ENCODE data around the gene CDX2.

The CDX2 gene

GRCh38 chr13:27919934-27920676 is 49.0 kb downstream of the CDX2 start, which contains the start of gene PDX1:
TSS of gene PDX1 (plus strand) at chr13:27920000. CDS start at chr13:27920139, 139 bp downstream.
- TF ChIP-seq, protein P1, sequence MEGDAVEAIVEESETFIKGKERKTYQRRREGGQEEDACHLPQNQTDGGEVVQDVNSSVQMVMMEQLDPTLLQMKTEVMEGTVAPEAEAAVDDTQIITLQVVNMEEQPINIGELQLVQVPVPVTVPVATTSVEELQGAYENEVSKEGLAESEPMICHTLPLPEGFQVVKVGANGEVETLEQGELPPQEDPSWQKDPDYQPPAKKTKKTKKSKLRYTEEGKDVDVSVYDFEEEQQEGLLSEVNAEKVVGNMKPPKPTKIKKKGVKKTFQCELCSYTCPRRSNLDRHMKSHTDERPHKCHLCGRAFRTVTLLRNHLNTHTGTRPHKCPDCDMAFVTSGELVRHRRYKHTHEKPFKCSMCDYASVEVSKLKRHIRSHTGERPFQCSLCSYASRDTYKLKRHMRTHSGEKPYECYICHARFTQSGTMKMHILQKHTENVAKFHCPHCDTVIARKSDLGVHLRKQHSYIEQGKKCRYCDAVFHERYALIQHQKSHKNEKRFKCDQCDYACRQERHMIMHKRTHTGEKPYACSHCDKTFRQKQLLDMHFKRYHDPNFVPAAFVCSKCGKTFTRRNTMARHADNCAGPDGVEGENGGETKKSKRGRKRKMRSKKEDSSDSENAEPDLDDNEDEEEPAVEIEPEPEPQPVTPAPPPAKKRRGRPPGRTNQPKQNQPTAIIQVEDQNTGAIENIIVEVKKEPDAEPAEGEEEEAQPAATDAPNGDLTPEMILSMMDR (IDR thresholded peaks at IDR 0.05; ENCODE audit: low read length, missing control alignments), result no peak
- no peak for DNase-seq (ENCODE audit: low read depth)
- H3K4me3 ChIP-seq (replicated peaks; ENCODE audit: low read depth, low read length), result no peak within 1 kb of the TSS

DNA sequence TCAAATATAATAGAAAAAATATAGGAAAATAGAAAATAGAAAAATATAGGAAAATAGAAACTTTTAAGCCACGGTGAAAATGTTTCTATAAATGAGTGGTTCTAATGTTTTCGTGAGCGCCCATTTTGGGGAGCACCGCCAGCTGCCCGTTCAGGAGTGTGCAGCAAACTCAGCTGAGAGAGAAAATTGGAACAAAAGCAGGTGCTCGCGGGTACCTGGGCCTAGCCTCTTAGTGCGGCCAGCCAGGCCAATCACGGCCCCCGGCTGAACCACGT is 49.5 kb downstream of the CDX2 start:
- DNase-seq (ENCODE audit: low read depth), result no peak
- H3K4me3 ChIP-seq (replicated peaks; ENCODE audit: low read depth, low read length), result no peak overlapping the region
- TF ChIP-seq, protein P1 (IDR thresholded peaks at IDR 0.05; ENCODE audit: low read length, missing control alignments), result no peak

- no peak overlapping the region for H3K4me3 ChIP-seq (replicated peaks; ENCODE audit: low read depth, low read length)
- DNase-seq (ENCODE audit: low read depth), result no peak
- TF ChIP-seq, protein P1 (IDR thresholded peaks at IDR 0.05; ENCODE audit: low read length, missing control alignments), result no peak
Measured at GRCh38 chr13:27918918-27919658, 50.0 kb downstream of the CDX2 start.

GRCh38 chr13:27918041-27918917 is 50.8 kb downstream of the CDX2 start:
- no peak overlapping the region for H3K4me3 ChIP-seq (replicated peaks; ENCODE audit: low read depth, low read length)
- TF ChIP-seq, protein P1 (IDR thresholded peaks at IDR 0.05; ENCODE audit: low read length, missing control alignments), result no peak
- DNase-seq (ENCODE audit: low read depth), result no peak

DNA sequence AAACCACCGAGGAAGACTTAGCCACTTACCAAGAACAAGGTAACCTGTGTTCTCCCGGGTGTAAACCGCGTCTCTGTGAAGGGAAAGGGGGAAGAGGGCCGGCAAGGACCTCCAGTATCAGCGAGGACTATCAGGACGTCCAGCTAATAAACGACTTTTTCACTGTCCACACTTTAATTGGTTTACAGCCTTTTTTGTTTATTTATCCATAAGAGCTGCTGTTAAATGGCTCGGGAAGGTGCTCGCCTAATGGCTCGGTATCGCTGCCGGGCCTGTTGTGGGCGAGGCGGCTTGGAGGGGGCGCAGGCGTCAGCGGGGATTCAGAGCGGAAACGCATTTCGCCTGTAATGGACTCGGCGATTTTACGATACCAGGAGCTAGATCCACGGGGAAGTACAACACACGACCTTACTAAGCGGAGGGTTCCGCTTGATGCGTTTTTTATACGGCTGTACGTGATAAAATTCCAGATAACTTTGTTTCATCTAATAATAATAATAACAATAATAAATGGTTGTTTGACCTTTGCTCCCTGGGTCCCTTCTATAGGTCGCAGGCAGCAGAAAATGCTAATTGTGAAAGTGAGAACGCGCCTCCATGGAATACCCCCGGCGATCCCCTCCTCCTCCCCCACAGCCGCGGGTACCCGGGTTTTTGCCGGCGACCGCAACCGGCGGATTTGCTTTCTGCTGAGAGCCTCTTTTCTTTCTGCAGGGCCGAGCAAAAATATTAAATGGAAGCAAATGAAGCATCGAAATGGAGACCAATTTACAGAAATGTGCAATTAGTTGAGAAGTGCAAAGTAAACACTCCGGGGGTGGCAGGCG is 51.8 kb downstream of the CDX2 start:
- TF ChIP-seq, protein P1 (IDR thresholded peaks at IDR 0.05; ENCODE audit: low read length, missing control alignments), result no peak
- no peak overlapping the region for H3K4me3 ChIP-seq (replicated peaks; ENCODE audit: low read depth, low read length)
- no peak for DNase-seq (ENCODE audit: low read depth)
